ENCODE data around the gene SLC30A2. TPM values are rescaled to one million over a fixed set of nuclear protein-coding genes. Genes with fewer than 3 reads are reported as not detected.

The SLC30A2 gene
- total and polyA plus RNA-seq, 2 of the 13 experiments (the other 11 are each of a cell fraction or from before 2014, with no cell fraction given) = not detected

- no peak for TF ChIP-seq ZNF251 (CRISPR knock-in tag; IDR thresholded peaks at IDR 0.05)
- peak; percentile 79 for TF ChIP-seq MNT (IDR thresholded peaks at IDR 0.05)
- peak; percentile 89 for TF ChIP-seq ARID3A (IDR thresholded peaks at IDR 0.05; ENCODE audit: low read depth, low read length)
- peak; percentile 60 for TF ChIP-seq AHDC1 (CRISPR knock-in tag; IDR thresholded peaks at IDR 0.05; ENCODE audit: borderline replicate concordance)
- TF ChIP-seq E2F5 (CRISPR knock-in tag; conservative IDR thresholded peaks at IDR 0.05) = no peak; the same call in 1 of the 2 replicates
- TF ChIP-seq POGK (CRISPR knock-in tag; conservative IDR thresholded peaks at IDR 0.05) = peak; percentile 86; the same call in 1 of the 2 replicates
- TF ChIP-seq GATAD1 (CRISPR knock-in tag; IDR thresholded peaks at IDR 0.05) = peak; percentile 89
- peak; percentile 90 for TF ChIP-seq BHLHE40 (IDR thresholded peaks at IDR 0.05; ENCODE audit: low read length)
- peak; percentile 98 for TF ChIP-seq DMAP1 (CRISPR knock-in tag; IDR thresholded peaks at IDR 0.05)
- TF ChIP-seq KLF11 (CRISPR knock-in tag; IDR thresholded peaks at IDR 0.05) = peak; percentile 69
- TF ChIP-seq IRX3 (CRISPR knock-in tag; IDR thresholded peaks at IDR 0.05; ENCODE audit: borderline replicate concordance, low read depth) = 0 out of 2 replicates have a peak, but pooled peaks have one; percentile 59
- no peak for TF ChIP-seq PLSCR1 (CRISPR knock-in tag; IDR thresholded peaks at IDR 0.05; ENCODE audit: borderline replicate concordance)
These were observed 47.8 kb downstream of the SLC30A2 start, which contains the start of gene PAFAH2 (continued) for GRCh38 chr1:25997828-25998761.
